Measurements from ENCODE around the gene BCR.

Gene BCR

DNA sequence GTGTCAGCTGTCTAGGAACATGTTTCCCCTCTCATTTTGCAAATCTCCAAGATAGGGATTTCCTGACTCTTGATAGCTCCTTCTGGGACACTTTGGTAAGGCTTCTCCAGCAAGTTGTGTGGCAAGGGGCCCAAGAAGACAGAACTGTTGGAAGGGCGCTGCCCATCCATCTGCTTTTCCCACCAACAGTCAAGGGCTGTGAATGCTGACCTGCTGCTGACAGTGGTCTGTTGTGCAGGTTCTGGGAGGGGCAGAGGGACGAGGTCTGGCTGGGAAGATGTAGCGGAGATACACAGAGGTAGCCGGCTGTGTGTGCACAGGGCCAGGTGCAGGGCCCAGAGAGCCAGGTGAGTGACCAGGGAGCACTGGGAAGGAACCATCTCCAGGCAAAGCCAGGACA is 12.2 kb downstream of the BCR start:
- Histone ChIP-seq H3K27ac (ENCODE audit: low read length) (no peak overlapping the region), H3K9ac (ENCODE audit: low read length) (no peak overlapping the region), H3K27me3 (ENCODE audit: control insufficient read depth, insufficient read depth, low read length) (no peaks in the 10 kb centered on the region), H3K9me3 (ENCODE audit: control insufficient read depth, low read depth, low read length) (no peaks in the 10 kb centered on the region), H3K36me3 (ENCODE audit: control insufficient read depth, low read depth, low read length) (peaks cover 4% of the 10 kb centered on the region), H3K4me3 (ENCODE audit: low read length) (no peak overlapping the region), H3K4me1 (ENCODE audit: control insufficient read depth, low read depth, low read length) (peaks cover 18% of the 10 kb centered on the region)

DNA sequence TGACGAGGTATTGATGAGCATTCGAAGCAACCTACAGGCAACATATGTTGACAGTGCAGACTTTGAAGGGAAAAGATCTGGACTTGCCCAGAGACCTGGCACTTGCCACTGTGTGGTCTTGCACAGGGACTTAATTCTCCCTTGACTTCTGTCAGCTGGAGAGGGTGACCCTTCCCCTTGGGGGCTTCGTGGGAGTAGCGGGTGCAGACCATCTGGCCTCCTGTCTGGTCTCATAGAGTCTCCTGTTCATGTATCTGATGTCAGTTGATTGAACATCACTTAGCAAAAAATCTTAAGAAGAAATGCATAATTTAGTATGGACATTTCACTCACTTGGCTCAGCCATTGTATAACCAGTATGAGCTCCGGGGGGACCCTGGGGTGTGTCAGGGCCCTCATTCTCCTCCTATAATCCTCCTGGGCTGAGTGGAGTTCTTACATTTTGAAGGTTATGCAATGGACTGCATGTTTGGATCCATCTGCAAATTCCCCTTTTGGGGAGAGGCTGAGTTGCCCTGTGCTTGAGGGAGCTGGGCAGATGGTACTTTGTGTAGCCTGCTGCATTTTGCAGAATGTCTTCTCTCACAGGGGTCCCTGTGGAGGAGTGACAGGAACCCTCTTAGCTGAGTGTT is 13.0 kb downstream of the BCR start:
- Histone ChIP-seq H3K27me3 (ENCODE audit: control insufficient read depth, insufficient read depth, low read length) (no peaks in the 10 kb centered on the region), H3K9ac (ENCODE audit: low read length) (no peak overlapping the region), H3K9me3 (ENCODE audit: control insufficient read depth, low read depth, low read length) (no peaks in the 10 kb centered on the region), H3K4me1 (ENCODE audit: control insufficient read depth, low read depth, low read length) (peaks cover 10% of the 10 kb centered on the region), H3K27ac (ENCODE audit: low read length) (no peak overlapping the region), H3K4me3 (ENCODE audit: low read length) (no peak overlapping the region), H3K36me3 (ENCODE audit: control insufficient read depth, low read depth, low read length) (peaks cover 4% of the 10 kb centered on the region)

DNA sequence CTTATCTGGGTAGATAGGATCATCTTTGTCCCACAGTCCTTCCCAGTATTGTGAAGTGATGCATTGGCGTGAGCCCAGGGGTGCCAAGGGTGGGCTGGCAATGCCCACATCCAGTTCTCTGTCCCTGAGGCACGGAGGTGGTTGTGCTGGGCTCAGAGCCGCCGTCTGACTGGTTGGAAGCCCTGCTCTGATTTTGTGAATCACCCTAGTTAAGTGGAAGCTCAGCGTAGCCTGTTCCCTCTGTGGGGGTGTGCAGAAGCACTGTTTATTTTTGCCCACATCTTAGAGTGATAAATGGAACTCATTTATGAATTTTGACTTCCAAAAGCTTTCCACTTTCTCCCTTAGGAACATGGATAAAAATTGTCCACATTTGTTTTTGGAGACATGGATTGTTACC is 13.6 kb downstream of the BCR start:
- Histone ChIP-seq H3K27me3 (ENCODE audit: control insufficient read depth, insufficient read depth, low read length) (no peaks in the 10 kb centered on the region), H3K9me3 (ENCODE audit: control insufficient read depth, low read depth, low read length) (no peaks in the 10 kb centered on the region), H3K27ac (ENCODE audit: low read length) (no peak overlapping the region), H3K4me1 (ENCODE audit: control insufficient read depth, low read depth, low read length) (peaks cover 10% of the 10 kb centered on the region), H3K9ac (ENCODE audit: low read length) (no peak overlapping the region), H3K36me3 (ENCODE audit: control insufficient read depth, low read depth, low read length) (peaks cover 4% of the 10 kb centered on the region), H3K4me3 (ENCODE audit: low read length) (no peak overlapping the region)

DNA sequence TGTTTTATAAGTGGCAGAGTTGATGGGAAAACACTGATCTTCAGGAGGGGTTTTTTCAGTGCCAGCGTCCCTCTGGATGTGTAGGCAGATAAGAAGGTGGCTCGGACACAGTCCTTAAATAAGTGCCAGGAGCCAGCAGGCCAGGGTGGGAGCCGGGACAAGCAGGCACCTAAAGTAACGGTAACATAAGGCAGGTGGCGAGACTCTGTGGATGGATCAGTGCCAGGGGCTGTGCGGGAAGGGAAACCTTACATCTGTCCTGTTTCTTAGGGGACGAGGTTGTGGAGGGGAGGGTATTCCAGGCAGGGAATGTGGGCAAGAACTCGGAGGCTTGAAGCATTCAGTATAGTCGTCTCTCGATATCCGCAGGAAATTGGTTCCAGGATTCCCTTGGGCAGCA is 15.9 kb downstream of the BCR start:
- H3K27ac ChIP-seq (ENCODE audit: low read length) = no peak overlapping the region
- no peak overlapping the region for H3K9ac ChIP-seq (ENCODE audit: low read length)
- H3K4me1 ChIP-seq (ENCODE audit: control insufficient read depth, low read depth, low read length) = peaks cover 18% of the 10 kb centered on the region
- H3K36me3 ChIP-seq (ENCODE audit: control insufficient read depth, low read depth, low read length) = peaks cover 4% of the 10 kb centered on the region
- H3K9me3 ChIP-seq (ENCODE audit: control insufficient read depth, low read depth, low read length) = no peaks in the 10 kb centered on the region
- H3K27me3 ChIP-seq (ENCODE audit: control insufficient read depth, insufficient read depth, low read length) = no peaks in the 10 kb centered on the region
- no peak overlapping the region for H3K4me3 ChIP-seq (ENCODE audit: low read length)

DNA sequence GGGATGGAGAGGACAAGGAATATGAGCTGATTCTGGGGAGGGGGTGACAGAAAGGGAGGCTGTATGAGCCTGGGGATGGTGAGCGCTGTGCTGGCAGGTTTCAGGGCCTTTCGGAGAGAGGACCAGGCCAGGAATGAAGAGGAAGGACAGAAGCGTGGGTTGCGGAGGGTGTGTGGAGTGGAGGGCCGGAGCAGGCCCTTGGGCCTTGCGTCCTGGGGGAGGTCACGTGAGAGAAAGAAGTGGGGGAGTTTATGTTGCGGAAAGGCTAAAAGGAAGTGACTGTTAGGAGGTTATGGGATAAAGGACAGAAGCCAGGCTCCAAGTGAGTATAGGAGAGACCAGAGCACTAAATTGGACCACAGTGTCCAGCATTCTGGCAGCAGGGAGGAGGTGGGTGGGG is 17.5 kb downstream of the BCR start:
- H3K9ac ChIP-seq (ENCODE audit: low read length) = no peak overlapping the region
- H3K9me3 ChIP-seq (ENCODE audit: control insufficient read depth, low read depth, low read length) = no peaks in the 10 kb centered on the region
- peaks cover 9% of the 10 kb centered on the region for H3K4me1 ChIP-seq (ENCODE audit: control insufficient read depth, low read depth, low read length)
- H3K27me3 ChIP-seq (ENCODE audit: control insufficient read depth, insufficient read depth, low read length) = no peaks in the 10 kb centered on the region
- H3K27ac ChIP-seq (ENCODE audit: low read length) = no peak overlapping the region
- H3K36me3 ChIP-seq (ENCODE audit: control insufficient read depth, low read depth, low read length) = no peaks in the 10 kb centered on the region
- no peak overlapping the region for H3K4me3 ChIP-seq (ENCODE audit: low read length)

DNA sequence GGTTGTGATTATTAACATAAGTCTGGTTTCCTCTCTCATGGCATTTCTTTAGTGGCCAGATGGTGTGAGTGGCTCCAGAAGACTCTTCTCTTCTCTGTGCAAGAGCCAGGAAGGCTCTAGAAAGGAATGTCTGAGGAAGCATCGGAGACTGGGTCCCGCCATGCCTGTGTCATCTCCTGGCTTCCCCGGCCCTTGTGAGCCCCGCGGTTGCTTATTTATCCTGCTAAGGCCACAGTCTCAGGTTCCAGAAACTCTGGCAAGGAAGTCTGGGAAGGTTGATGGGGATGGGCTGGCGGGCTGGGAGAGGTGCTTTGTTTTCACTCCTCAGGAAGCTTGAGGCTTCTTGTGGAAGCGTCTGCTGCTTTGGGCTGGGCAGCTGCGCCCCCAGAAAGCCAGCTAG is 18.9 kb downstream of the BCR start:
- Histone ChIP-seq H3K4me3 (ENCODE audit: low read length) (no peak overlapping the region), H3K36me3 (ENCODE audit: control insufficient read depth, low read depth, low read length) (no peaks in the 10 kb centered on the region), H3K9ac (ENCODE audit: low read length) (no peak overlapping the region), H3K27ac (ENCODE audit: low read length) (no peak overlapping the region), H3K4me1 (ENCODE audit: control insufficient read depth, low read depth, low read length) (peaks cover 9% of the 10 kb centered on the region), H3K27me3 (ENCODE audit: control insufficient read depth, insufficient read depth, low read length) (no peaks in the 10 kb centered on the region), H3K9me3 (ENCODE audit: control insufficient read depth, low read depth, low read length) (no peaks in the 10 kb centered on the region)

DNA sequence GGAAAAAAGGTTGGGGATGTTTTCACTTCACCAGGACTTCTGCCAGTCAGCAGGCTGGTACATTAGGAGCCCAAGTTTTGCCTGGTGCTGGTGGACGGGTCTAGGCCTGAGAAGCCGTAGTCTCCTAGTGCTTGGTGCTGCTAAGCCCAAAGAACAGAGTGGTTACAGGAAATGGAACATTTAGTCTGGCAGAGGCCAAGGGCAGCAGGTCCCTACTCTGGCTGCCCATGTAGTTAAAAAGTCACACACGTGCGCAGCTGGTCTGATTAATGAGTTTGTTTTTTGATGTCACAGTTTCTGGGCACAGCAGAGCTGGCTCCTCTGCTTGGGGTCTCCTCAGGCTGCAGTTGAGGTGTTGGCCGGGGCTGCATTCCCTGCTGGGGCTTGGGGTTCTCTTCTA is 20.6 kb downstream of the BCR start:
- no peaks in the 10 kb centered on the region for H3K27me3 ChIP-seq (ENCODE audit: control insufficient read depth, insufficient read depth, low read length)
- no peak overlapping the region for H3K4me3 ChIP-seq (ENCODE audit: low read length)
- peaks cover 9% of the 10 kb centered on the region for H3K4me1 ChIP-seq (ENCODE audit: control insufficient read depth, low read depth, low read length)
- no peak overlapping the region for H3K9ac ChIP-seq (ENCODE audit: low read length)
- H3K9me3 ChIP-seq (ENCODE audit: control insufficient read depth, low read depth, low read length) = no peaks in the 10 kb centered on the region
- no peak overlapping the region for H3K27ac ChIP-seq (ENCODE audit: low read length)
- H3K36me3 ChIP-seq (ENCODE audit: control insufficient read depth, low read depth, low read length) = no peaks in the 10 kb centered on the region

DNA sequence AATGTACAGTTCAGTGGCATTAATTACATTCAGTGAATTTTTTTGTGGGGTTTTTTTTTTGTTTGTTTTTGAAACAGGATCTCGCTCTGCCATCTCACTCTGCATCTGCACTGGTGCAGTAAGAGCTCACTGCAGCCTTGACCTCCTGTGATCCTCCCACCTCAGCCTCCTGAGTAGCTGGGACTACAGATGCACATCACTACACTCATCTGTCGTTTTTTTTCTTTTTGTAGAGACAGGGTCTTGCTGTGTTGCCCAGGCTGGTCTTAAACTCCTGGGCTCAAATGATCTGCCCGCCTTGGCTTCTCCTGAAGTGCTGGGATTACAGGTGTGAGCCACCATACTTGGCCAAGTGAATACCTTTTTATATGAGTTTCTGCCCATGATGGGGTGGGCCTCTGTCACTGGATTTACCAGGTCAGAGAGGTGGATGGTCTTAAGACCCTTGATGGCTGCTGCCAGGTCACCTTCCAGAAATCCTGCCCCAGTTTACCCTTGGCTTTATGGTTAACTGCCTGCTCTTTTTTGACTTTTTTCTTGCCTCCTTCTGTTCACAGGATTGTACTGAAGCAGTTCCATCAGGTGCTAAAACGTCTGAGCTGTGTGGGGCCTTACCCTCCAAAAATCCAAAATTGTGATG is 22.6 kb downstream of the BCR start:
- Histone ChIP-seq H3K36me3 (ENCODE audit: control insufficient read depth, low read depth, low read length) (no peaks in the 10 kb centered on the region), H3K27me3 (ENCODE audit: control insufficient read depth, insufficient read depth, low read length) (no peaks in the 10 kb centered on the region), H3K9ac (ENCODE audit: low read length) (no peak overlapping the region), H3K27ac (ENCODE audit: low read length) (no peak overlapping the region), H3K4me1 (ENCODE audit: control insufficient read depth, low read depth, low read length) (peaks cover 9% of the 10 kb centered on the region), H3K4me3 (ENCODE audit: low read length) (no peak overlapping the region), H3K9me3 (ENCODE audit: control insufficient read depth, low read depth, low read length) (no peaks in the 10 kb centered on the region)

DNA sequence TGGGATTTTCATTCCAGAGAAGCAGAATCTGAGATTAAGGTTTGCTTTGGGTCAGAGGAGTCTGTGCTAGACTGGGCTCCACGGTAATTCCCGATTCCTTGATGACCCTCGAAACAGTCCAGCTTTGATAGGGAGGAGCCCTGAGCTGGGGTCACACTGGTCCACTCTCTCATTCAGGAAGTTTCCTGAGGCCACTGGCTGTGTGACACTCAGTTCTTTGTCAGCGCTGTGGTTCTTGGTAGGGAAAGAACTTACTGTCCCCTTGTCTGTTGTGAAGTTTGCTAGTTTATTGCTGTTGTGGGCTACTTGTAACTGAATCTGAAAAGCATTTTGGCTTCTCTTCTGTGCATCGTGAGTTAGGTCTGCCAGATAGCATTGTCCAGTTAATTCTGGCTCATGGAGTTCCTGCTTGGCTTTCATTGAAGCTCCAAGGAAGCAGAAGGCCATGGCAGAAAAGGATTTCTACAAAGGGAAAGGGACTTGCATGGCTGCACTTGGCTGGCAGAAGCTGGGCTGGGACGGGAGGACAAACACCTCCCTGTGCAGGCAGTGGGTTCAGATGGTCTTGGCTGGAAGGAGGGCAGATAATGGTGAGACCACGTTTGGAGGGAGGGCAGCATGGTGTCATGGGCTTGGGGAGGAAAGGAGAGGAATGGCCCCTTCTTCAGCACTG is 23.3 kb downstream of the BCR start:
- Histone ChIP-seq H3K4me3 (ENCODE audit: low read length) (no peak overlapping the region), H3K9me3 (ENCODE audit: control insufficient read depth, low read depth, low read length) (no peaks in the 10 kb centered on the region), H3K36me3 (ENCODE audit: control insufficient read depth, low read depth, low read length) (no peaks in the 10 kb centered on the region), H3K9ac (ENCODE audit: low read length) (no peak overlapping the region), H3K27ac (ENCODE audit: low read length) (no peak overlapping the region), H3K27me3 (ENCODE audit: control insufficient read depth, insufficient read depth, low read length) (no peaks in the 10 kb centered on the region), H3K4me1 (ENCODE audit: control insufficient read depth, low read depth, low read length) (peaks cover 9% of the 10 kb centered on the region)

DNA sequence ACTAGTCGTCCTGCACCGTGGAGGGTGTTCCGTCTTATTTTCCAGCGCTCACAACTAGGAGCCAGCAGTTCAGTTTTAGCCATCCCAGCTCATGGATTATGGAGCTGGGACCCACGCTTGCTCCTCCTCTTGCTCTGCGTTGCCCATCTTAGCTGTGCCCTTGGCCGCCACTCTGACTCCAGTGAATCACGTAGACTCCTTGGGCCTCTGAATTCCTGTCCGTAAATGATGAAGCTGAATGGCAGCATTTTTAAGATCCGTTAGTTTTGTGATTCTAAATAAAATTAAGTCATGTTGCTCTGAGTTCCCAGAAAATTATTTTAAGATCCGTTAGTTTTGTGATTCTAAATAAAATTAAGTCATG is 23.8 kb downstream of the BCR start:
- H3K4me1 ChIP-seq (ENCODE audit: control insufficient read depth, low read depth, low read length) = peaks cover 5% of the 10 kb centered on the region
- H3K9ac ChIP-seq (ENCODE audit: low read length) = no peak overlapping the region
- H3K36me3 ChIP-seq (ENCODE audit: control insufficient read depth, low read depth, low read length) = no peaks in the 10 kb centered on the region
- H3K27ac ChIP-seq (ENCODE audit: low read length) = no peak overlapping the region
- H3K4me3 ChIP-seq (ENCODE audit: low read length) = no peak overlapping the region
- no peaks in the 10 kb centered on the region for H3K27me3 ChIP-seq (ENCODE audit: control insufficient read depth, insufficient read depth, low read length)
- no peaks in the 10 kb centered on the region for H3K9me3 ChIP-seq (ENCODE audit: control insufficient read depth, low read depth, low read length)

DNA sequence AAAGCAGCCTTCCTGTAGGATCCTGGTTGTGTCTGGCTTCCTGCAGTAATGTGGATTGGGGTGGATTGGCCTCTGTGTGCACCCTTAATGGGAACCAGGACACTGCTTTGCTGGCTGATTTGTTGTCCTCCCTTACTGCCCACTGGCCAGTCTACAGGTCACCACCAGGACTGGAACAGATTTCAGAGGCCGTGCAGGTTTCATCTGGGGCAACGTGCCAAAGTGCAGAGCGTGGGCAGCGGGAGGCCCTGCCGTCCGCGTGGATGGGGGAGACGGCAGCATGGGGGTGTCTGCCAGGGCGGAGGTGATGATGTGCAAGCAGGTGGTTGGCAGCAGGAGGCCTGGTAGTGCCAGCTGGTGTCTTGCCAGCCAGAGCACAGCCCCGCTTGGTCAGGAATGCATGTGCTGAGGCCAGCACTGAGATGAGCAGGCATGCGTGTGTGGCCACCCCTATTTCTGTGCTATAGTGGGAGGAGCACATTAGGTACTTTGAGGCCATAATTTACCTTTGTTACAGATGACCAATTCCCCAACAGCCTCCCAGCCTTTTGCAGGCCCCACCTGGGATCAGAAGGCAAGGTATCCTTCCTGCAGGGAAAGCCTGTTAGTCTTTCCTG is 24.3 kb downstream of the BCR start:
- Histone ChIP-seq H3K27me3 (ENCODE audit: control insufficient read depth, insufficient read depth, low read length) (no peaks in the 10 kb centered on the region), H3K9me3 (ENCODE audit: control insufficient read depth, low read depth, low read length) (no peaks in the 10 kb centered on the region), H3K9ac (ENCODE audit: low read length) (no peak overlapping the region), H3K27ac (ENCODE audit: low read length) (no peak overlapping the region), H3K4me3 (ENCODE audit: low read length) (no peak overlapping the region), H3K36me3 (ENCODE audit: control insufficient read depth, low read depth, low read length) (no peaks in the 10 kb centered on the region), H3K4me1 (ENCODE audit: control insufficient read depth, low read depth, low read length) (no peaks in the 10 kb centered on the region)

Data from iPS-18a (cell line).